IPS-15b (cell line): ENCODE measurements around the gene KRTAP10-8.
"Not testable (repeated sequence)": the region's sequence is repeated elsewhere in the genome, so short reads cannot be mapped to it uniquely, and the experiment has no call there.

Experiments used
- H3K27me3 ChIP-seq: one replicate; pipeline ENCODE4 v1.6.1; 2013; ENCODE audit warnings: low read length; ENCODE audit not compliant: control insufficient read depth, insufficient read depth
- H3K36me3 ChIP-seq: one replicate; pipeline ENCODE4 v1.6.1; 2013; ENCODE audit warnings: low read length; ENCODE audit not compliant: control insufficient read depth, insufficient read depth
- H3K4me1 ChIP-seq: one replicate; pipeline ENCODE4 v1.6.1; 2013; ENCODE audit warnings: mild to moderate bottlenecking, low read length; ENCODE audit not compliant: control insufficient read depth, insufficient read depth
- H3K4me3 ChIP-seq: one replicate; pipeline ENCODE4 v1.5.1; 2013; ENCODE audit warnings: low read depth, low read length
- H3K9ac ChIP-seq: one replicate; pipeline ENCODE4 v1.6.1; 2013; ENCODE audit warnings: low read depth, mild to moderate bottlenecking, low read length
- H3K9me3 ChIP-seq: one replicate; pipeline ENCODE4 v1.6.1; 2013; ENCODE audit warnings: mild to moderate bottlenecking, low read length; ENCODE audit not compliant: control insufficient read depth, insufficient read depth

The KRTAP10-8 gene

DNA sequence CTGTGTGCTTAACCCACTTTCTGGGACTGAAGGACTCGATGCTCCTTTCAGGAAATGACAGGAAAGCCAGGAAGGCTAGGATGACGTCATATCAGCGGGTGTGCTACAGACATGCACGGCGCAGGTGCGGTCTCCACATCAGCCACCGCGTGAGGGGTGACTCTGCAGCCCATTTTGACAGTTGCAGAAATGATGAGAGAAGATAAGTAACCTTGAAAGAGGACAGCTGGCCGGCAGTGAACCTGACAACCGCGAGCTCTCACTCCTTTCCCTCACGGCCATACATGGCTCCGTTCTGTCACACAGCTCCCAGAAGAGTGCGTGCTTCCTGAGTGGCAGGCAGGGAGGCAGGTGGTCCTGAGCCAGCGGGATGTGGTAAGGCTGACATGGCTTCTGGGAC is 29.8 kb upstream of the KRTAP10-8 start:
- no peaks in the 10 kb centered on the region for H3K27me3 ChIP-seq

GRCh38 chr21:44583089-44583799 is 28.6 kb upstream of the KRTAP10-8 start:
- H3K36me3 ChIP-seq: no peaks in the 10 kb centered on the region
- no peak overlapping the region for H3K9ac ChIP-seq
- H3K27me3 ChIP-seq: no peaks in the 10 kb centered on the region
- no peaks in the 10 kb centered on the region for H3K4me1 ChIP-seq
- no peaks in the 10 kb centered on the region for H3K9me3 ChIP-seq
- H3K4me3 ChIP-seq: no peak overlapping the region

More for the DNA sequence above, 29.8 kb upstream of the KRTAP10-8 start:
- no peak overlapping the region for H3K4me3 ChIP-seq
- no peak overlapping the region for H3K9ac ChIP-seq
- no peaks in the 10 kb centered on the region for H3K9me3 ChIP-seq
- H3K36me3 ChIP-seq: no peaks in the 10 kb centered on the region
- no peaks in the 10 kb centered on the region for H3K4me1 ChIP-seq

- H3K4me1 ChIP-seq: no peaks in the 10 kb centered on the region
- no peak overlapping the region for H3K9ac ChIP-seq
- no peaks in the 10 kb centered on the region for H3K27me3 ChIP-seq
- H3K4me3 ChIP-seq: no peak overlapping the region
- H3K36me3 ChIP-seq: no peaks in the 10 kb centered on the region
- H3K9me3 ChIP-seq: no peaks in the 10 kb centered on the region
Observed at GRCh38 chr21:44583800-44584147, 28.1 kb upstream of the KRTAP10-8 start.

- Histone ChIP-seq H3K36me3 (no peaks in the 10 kb centered on the region), H3K4me3 (no peak overlapping the region), H3K9me3 (no peaks in the 10 kb centered on the region), H3K9ac (no peak overlapping the region), H3K4me1 (no peaks in the 10 kb centered on the region), H3K27me3 (no peaks in the 10 kb centered on the region)
Observed at GRCh38 chr21:44585892-44586291, 26.0 kb upstream of the KRTAP10-8 start.

DNA sequence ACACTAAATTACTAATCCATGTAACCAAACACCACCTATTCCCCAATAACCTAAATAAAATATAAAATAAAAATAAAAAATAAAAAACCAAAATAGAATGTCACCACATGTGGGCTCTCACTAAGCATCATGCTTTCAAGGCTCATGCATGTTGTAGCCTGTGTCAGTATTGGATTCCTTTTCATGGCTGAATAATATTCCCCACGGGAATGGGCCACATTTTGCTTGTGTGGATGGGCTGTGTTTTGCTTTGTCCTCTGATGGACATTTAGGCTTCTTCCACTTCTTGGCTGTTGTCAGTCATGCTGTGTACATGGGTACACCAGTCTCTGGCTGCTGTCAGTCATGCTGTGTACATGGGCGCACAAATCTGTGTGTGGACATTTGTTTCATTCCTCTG is 22.8 kb upstream of the KRTAP10-8 start:
- no peaks in the 10 kb centered on the region for H3K9me3 ChIP-seq
- H3K4me1 ChIP-seq: peaks cover 5% of the 10 kb centered on the region
- no peak overlapping the region for H3K9ac ChIP-seq
- H3K4me3 ChIP-seq: no peak overlapping the region
- no peaks in the 10 kb centered on the region for H3K27me3 ChIP-seq
- H3K36me3 ChIP-seq: no peaks in the 10 kb centered on the region

- H3K27me3 ChIP-seq: no peaks in the 10 kb centered on the region
- no peaks in the 10 kb centered on the region for H3K36me3 ChIP-seq
- H3K9me3 ChIP-seq: no peaks in the 10 kb centered on the region
- H3K9ac ChIP-seq: no peak overlapping the region
- peaks cover 5% of the 10 kb centered on the region for H3K4me1 ChIP-seq
- H3K4me3 ChIP-seq: no peak overlapping the region
Observed at GRCh38 chr21:44589586-44590305, 22.1 kb upstream of the KRTAP10-8 start.

- no peaks in the 10 kb centered on the region for H3K9me3 ChIP-seq
- H3K36me3 ChIP-seq: no peaks in the 10 kb centered on the region
- H3K27me3 ChIP-seq: no peaks in the 10 kb centered on the region
Observed at GRCh38 chr21:44590311-44590721, 21.6 kb upstream of the KRTAP10-8 start.

GRCh38 chr21:44590897-44591800 is 20.7 kb upstream of the KRTAP10-8 start:
- H3K9ac ChIP-seq, H3K4me3 ChIP-seq, H3K9me3 ChIP-seq, H3K36me3 ChIP-seq, H3K27me3 ChIP-seq, H3K4me1 ChIP-seq: not testable (repeated sequence)

More at GRCh38 chr21:44590311-44590721, 21.6 kb upstream of the KRTAP10-8 start:
- no peak overlapping the region for H3K4me3 ChIP-seq
- H3K4me1 ChIP-seq: peaks cover 5% of the 10 kb centered on the region
- no peak overlapping the region for H3K9ac ChIP-seq

DNA sequence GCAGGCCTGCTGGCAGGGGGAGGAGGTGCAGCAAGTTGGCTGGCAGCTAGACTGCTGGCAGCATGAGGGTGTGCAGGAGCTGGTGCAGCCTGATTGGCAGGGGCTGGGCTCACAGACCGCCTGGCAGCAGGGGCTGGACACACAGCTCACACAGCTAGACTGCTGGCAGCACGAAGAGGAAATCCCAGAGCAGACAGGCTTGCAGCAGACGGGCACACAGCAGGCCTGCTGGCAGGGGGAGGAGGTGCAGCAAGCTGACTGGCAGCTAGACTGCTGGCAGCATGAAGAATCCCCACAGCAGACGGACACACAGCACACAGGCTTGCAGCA is 20.1 kb upstream of the KRTAP10-8 start:
- H3K4me3 ChIP-seq, H3K4me1 ChIP-seq, H3K27me3 ChIP-seq, H3K36me3 ChIP-seq, H3K9me3 ChIP-seq, H3K9ac ChIP-seq: not testable (repeated sequence)

- Histone ChIP-seq H3K36me3 (no peaks in the 10 kb centered on the region), H3K27me3 (no peaks in the 10 kb centered on the region), H3K4me3 (no peak within 1 kb of the TSS), H3K4me1 (peaks cover 5% of the 10 kb centered on the region), H3K9me3 (no peaks in the 10 kb centered on the region), H3K9ac (no peak within 1 kb of the TSS)
Observed at GRCh38 chr21:44592446-44593311, 19.2 kb upstream of the KRTAP10-8 start, which contains the start of gene KRTAP10-6. Gene KRTAP10-6 (minus strand): TSS chr21:44592505. CDS start chr21:44592484, 21 bp downstream.
